DMS153 treated with DMSO at 0.1 percent for 48 hours (cell line): ENCODE measurements around the gene ERC1.

Source experiments
- DNase-seq: peaks from one replicate; lab custom pipeline; 2025; ENCODE audit not compliant: unreplicated experiment; lab: John Stamatoyannopoulos, UW

The ERC1 gene

GRCh38 chr12:1470051-1470450 is 479.0 kb downstream of the ERC1 start:
- DNase-seq: no peak

- DNase-seq: no peak
These were observed 480.2 kb downstream of the ERC1 start for GRCh38 chr12:1471224-1471623.

- DNase-seq: no peak
These were observed 482.4 kb downstream of the ERC1 start for GRCh38 chr12:1473418-1473817.

GRCh38 chr12:1474041-1474573 is 483.1 kb downstream of the ERC1 start:
- DNase-seq: peak; percentile 39

- DNase-seq: peak; percentile 47
These were observed 483.6 kb downstream of the ERC1 start for GRCh38 chr12:1474574-1475153.

- no peak for DNase-seq
These were observed 488.6 kb downstream of the ERC1 start for GRCh38 chr12:1479645-1480044.

GRCh38 chr12:1481326-1481725 is 490.3 kb downstream of the ERC1 start:
- DNase-seq: no peak

- no peak for DNase-seq
These were observed 490.9 kb downstream of the ERC1 start for GRCh38 chr12:1481906-1482305.

- DNase-seq: no peak
These were observed 497.9 kb downstream of the ERC1 start for GRCh38 chr12:1488908-1489381.

GRCh38 chr12:1491983-1492697 is 501.1 kb downstream of the ERC1 start:
- DNase-seq: no peak

- DNase-seq: no peak
These were observed 502.9 kb downstream of the ERC1 start for GRCh38 chr12:1493781-1494565.

GRCh38 chr12:1494856-1495255 is 503.8 kb downstream of the ERC1 start:
- DNase-seq: no peak

- DNase-seq: no peak
These were observed 505.3 kb downstream of the ERC1 start for GRCh38 chr12:1496162-1496900.

- DNase-seq: no peak
These were observed 506.1 kb downstream of the ERC1 start for GRCh38 chr12:1497161-1497560.

GRCh38 chr12:1498199-1498740 is 507.2 kb downstream of the ERC1 start:
- no peak for DNase-seq

- DNase-seq: no peak
These were observed 508.3 kb downstream of the ERC1 start for GRCh38 chr12:1499351-1499750.

- DNase-seq: no peak
These were observed 509.2 kb downstream of the ERC1 start for GRCh38 chr12:1500095-1500801.

- DNase-seq: no peak
These were observed 510.0 kb downstream of the ERC1 start for GRCh38 chr12:1501001-1501400.

GRCh38 chr12:1501695-1502378 is 510.8 kb downstream of the ERC1 start:
- DNase-seq: no peak

GRCh38 chr12:1502379-1502720 is 511.3 kb downstream of the ERC1 start:
- DNase-seq: no peak
